Measurements from ENCODE around the gene SLC35D1. TPM values are rescaled to one million over a fixed set of nuclear protein-coding genes. Genes with fewer than 3 reads are reported as not detected.

The SLC35D1 gene
- total and polyA plus RNA-seq, 2 of the 13 experiments (the other 11 are each of a cell fraction or from before 2014, with no cell fraction given): 12.4 to 41.5 TPM

DNA sequence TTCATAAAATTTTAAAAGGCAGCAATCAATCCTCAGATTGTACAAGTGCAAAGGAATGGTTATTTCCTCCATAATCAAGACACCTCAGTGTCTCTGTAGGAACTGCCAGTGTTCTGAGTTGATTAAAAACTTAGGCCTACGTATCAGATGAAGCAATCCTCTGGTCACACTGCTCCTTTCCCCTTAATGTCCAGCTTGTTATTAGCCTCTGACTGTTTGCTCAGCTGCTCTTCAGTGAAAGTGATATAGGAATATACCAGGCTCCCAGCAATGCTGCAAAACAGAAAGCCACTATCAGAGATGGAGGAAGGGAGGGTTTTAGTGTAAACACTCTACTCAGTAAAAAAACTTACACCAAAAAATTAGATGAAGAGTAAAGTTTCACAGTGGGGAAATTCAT lies 49.8 kb downstream of the SLC35D1 start:
- no peak for FAIRE-seq
- Histone ChIP-seq H3K4me3 (replicated peaks in 1 of 3; ENCODE audit: insufficient read depth in 1 of 3, low read depth in 2 of 3, low read length in 3 of 3) (no peak overlapping the region), H3K9ac (ENCODE audit: insufficient read depth, low read depth, low read length) (no peak overlapping the region), H3K4me2 (ENCODE audit: low read depth, low read length) (no peak overlapping the region), H3K36me3 (replicated peaks in 1 of 2; ENCODE audit: control insufficient read depth in 1 of 2, insufficient read depth in 2 of 2, low read length in 2 of 2) (peaks cover 6 to 66% of the 10 kb centered on the region in 2 experiments), H2AFZ (ENCODE audit: low read length) (no peak overlapping the region), H3K79me2 (ENCODE audit: insufficient read depth, low read length) (no peaks in the 10 kb centered on the region), H3K27me3 (ENCODE audit: control insufficient read depth in 1 of 2, insufficient read depth in 2 of 2, low read length in 2 of 2) (no peaks in the 10 kb centered on the region), H3K27ac (ENCODE audit: extremely low read length, insufficient read depth, low read length) (no peak overlapping the region), H3K4me1 (ENCODE audit: insufficient read depth, low read length) (no peaks in the 10 kb centered on the region), H4K20me1 (ENCODE audit: insufficient read depth, low read length) (0 out of 2 replicates have a peak, but pooled peaks cover 4% of the 10 kb centered on the region), H3K9me3 (ENCODE audit: low read length) (no peaks in the 10 kb centered on the region)
- intact Hi-C loops (cut with micrococcal nuclease; ENCODE audit: unreplicated experiment): loop anchor here (5.0 kb wide), 1 partner anchor 33 kb away; no protein-coding TSS in a partner anchor
- in situ Hi-C loops (cut with HindIII; ENCODE audit: extremely low pct_ligation_motif_present, low pct_unique_long_range_greater_than_20kb): no loop called here
- no TSS peak for BruUV-seq (replicated peaks)
- CTCF ChIA-PET (ENCODE audit: low intra/inter-chr PET ratio, low total read pairs): no interaction called here
- ATAC-seq: no peak
- no peak for DNase-seq (ENCODE audit: low spot score)
- WGBS (ENCODE audit: low lambda C conversion rate): 100% methylated on average over 1 of the region's 1 CpG
- POLR2A ChIA-PET: no interaction called here
- no peak for TF ChIP-seq ZNF576 (CRISPR knock-in tag; IDR thresholded peaks at IDR 0.05)
- no peak for TF ChIP-seq SNAI1 (CRISPR knock-in tag; IDR thresholded peaks at IDR 0.05; ENCODE audit: borderline replicate concordance)
- no peak for TF ChIP-seq EHMT2 (IDR thresholded peaks at IDR 0.05; ENCODE audit: borderline replicate concordance, low read depth, low read length)
- TF ChIP-seq, protein P1, sequence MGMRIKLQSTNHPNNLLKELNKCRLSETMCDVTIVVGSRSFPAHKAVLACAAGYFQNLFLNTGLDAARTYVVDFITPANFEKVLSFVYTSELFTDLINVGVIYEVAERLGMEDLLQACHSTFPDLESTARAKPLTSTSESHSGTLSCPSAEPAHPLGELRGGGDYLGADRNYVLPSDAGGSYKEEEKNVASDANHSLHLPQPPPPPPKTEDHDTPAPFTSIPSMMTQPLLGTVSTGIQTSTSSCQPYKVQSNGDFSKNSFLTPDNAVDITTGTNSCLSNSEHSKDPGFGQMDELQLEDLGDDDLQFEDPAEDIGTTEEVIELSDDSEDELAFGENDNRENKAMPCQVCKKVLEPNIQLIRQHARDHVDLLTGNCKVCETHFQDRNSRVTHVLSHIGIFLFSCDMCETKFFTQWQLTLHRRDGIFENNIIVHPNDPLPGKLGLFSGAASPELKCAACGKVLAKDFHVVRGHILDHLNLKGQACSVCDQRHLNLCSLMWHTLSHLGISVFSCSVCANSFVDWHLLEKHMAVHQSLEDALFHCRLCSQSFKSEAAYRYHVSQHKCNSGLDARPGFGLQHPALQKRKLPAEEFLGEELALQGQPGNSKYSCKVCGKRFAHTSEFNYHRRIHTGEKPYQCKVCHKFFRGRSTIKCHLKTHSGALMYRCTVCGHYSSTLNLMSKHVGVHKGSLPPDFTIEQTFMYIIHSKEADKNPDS (CRISPR knock-in tag; IDR thresholded peaks at IDR 0.05): no peak
- no peak for TF ChIP-seq TGIF2 (CRISPR knock-in tag; IDR thresholded peaks at IDR 0.05)
- TF ChIP-seq ZNF3 (CRISPR knock-in tag; IDR thresholded peaks at IDR 0.05): no peak
- TF ChIP-seq, protein P2, sequence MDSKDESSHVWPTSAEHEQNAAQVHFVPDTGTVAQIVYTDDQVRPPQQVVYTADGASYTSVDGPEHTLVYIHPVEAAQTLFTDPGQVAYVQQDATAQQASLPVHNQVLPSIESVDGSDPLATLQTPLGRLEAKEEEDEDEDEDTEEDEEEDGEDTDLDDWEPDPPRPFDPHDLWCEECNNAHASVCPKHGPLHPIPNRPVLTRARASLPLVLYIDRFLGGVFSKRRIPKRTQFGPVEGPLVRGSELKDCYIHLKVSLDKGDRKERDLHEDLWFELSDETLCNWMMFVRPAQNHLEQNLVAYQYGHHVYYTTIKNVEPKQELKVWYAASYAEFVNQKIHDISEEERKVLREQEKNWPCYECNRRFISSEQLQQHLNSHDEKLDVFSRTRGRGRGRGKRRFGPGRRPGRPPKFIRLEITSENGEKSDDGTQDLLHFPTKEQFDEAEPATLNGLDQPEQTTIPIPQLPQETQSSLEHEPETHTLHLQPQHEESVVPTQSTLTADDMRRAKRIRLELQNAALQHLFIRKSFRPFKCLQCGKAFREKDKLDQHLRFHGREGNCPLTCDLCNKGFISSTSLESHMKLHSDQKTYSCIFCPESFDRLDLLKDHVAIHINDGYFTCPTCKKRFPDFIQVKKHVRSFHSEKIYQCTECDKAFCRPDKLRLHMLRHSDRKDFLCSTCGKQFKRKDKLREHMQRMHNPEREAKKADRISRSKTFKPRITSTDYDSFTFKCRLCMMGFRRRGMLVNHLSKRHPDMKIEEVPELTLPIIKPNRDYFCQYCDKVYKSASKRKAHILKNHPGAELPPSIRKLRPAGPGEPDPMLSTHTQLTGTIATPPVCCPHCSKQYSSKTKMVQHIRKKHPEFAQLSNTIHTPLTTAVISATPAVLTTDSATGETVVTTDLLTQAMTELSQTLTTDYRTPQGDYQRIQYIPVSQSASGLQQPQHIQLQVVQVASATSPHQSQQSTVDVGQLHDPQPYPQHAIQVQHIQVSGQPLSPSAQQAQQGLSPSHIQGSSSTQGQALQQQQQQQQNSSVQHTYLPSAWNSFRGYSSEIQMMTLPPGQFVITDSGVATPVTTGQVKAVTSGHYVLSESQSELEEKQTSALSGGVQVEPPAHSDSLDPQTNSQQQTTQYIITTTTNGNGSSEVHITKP (CRISPR knock-in tag; IDR thresholded peaks at IDR 0.05; ENCODE audit: low read depth): no peak
- TF ChIP-seq, protein P3, sequence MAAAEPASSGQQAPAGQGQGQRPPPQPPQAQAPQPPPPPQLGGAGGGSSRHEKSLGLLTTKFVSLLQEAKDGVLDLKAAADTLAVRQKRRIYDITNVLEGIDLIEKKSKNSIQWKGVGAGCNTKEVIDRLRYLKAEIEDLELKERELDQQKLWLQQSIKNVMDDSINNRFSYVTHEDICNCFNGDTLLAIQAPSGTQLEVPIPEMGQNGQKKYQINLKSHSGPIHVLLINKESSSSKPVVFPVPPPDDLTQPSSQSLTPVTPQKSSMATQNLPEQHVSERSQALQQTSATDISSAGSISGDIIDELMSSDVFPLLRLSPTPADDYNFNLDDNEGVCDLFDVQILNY (CRISPR knock-in tag; conservative IDR thresholded peaks at IDR 0.05): no peak
- TF ChIP-seq, protein P4, sequence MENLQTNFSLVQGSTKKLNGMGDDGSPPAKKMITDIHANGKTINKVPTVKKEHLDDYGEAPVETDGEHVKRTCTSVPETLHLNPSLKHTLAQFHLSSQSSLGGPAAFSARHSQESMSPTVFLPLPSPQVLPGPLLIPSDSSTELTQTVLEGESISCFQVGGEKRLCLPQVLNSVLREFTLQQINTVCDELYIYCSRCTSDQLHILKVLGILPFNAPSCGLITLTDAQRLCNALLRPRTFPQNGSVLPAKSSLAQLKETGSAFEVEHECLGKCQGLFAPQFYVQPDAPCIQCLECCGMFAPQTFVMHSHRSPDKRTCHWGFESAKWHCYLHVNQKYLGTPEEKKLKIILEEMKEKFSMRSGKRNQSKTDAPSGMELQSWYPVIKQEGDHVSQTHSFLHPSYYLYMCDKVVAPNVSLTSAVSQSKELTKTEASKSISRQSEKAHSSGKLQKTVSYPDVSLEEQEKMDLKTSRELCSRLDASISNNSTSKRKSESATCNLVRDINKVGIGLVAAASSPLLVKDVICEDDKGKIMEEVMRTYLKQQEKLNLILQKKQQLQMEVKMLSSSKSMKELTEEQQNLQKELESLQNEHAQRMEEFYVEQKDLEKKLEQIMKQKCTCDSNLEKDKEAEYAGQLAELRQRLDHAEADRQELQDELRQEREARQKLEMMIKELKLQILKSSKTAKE (CRISPR knock-in tag; IDR thresholded peaks at IDR 0.05; ENCODE audit: borderline replicate concordance): no peak
- no peak for TF ChIP-seq ZNF766 (CRISPR knock-in tag; IDR thresholded peaks at IDR 0.05; ENCODE audit: borderline replicate concordance)
- TF ChIP-seq ZSCAN29 (CRISPR knock-in tag; conservative IDR thresholded peaks at IDR 0.05): no peak
- TF ChIP-seq RARG (CRISPR knock-in tag; IDR thresholded peaks at IDR 0.05; ENCODE audit: low read depth): no peak
- TF ChIP-seq HOXA3 (CRISPR knock-in tag; IDR thresholded peaks at IDR 0.05): no peak
- no peak for TF ChIP-seq KLF9 (CRISPR knock-in tag; IDR thresholded peaks at IDR 0.05; ENCODE audit: low read depth)
- TF ChIP-seq ISX (CRISPR knock-in tag; conservative IDR thresholded peaks at IDR 0.05): no peak
